Neural cell (in vitro differentiated cells): ENCODE measurements around the gene KCNQ1OT1. TPM values are rescaled to one million over a fixed set of nuclear protein-coding genes. Genes with fewer than 3 reads are reported as not detected.

Source experiments
- H2AFZ ChIP-seq: fragments of 200-600, 300-800 bp; sonication (generic), shearing (Covaris generic); 2 replicates; pipeline ENCODE4 v1.6.0; 2014; ENCODE audit warnings: low read depth, mild to moderate bottlenecking, antibody characterized with exemption, low read length, moderate library complexity
- H3F3A ChIP-seq: fragments of 200-600 bp; shearing (Covaris generic); 2 replicates; pipeline ENCODE4 v1.6.1; 2016; ENCODE audit warnings: mild to moderate bottlenecking, moderate library complexity, mixed read lengths, antibody characterized with exemption, low read length; ENCODE audit not compliant: insufficient read depth, poor library complexity, severe bottlenecking
- H3K27ac ChIP-seq: fragments of 200-600, 300-800 bp; sonication (generic), shearing (Covaris generic); 2 replicates; pipeline ENCODE4 v1.5.1; 2014; ENCODE audit warnings: mild to moderate bottlenecking, low read length, moderate library complexity
- H3K27me3 ChIP-seq: fragments of 300-800, 200-600 bp; sonication (generic), shearing (Covaris generic); 2 replicates; pipeline ENCODE4 v1.6.0; 2014; ENCODE audit warnings: mild to moderate bottlenecking, low read depth, low read length, moderate library complexity; ENCODE audit not compliant: insufficient read depth
- H3K36me3 ChIP-seq: fragments of 300-800, 200-600 bp; sonication (generic), shearing (Covaris generic); 2 replicates; pipeline ENCODE4 v1.5.1; 2014; ENCODE audit warnings: mild to moderate bottlenecking, antibody characterized with exemption, low read length, moderate library complexity; ENCODE audit not compliant: insufficient read depth
- H3K4me2 ChIP-seq: fragments of 300-800, 200-600 bp; sonication (generic), shearing (Covaris generic); 2 replicates; pipeline ENCODE4 v1.6.0; 2014; ENCODE audit warnings: mild to moderate bottlenecking, low read length
- H3K4me3 ChIP-seq: fragments of 300-800, 200-600 bp; sonication (generic), shearing (Covaris generic); 2 replicates; pipeline ENCODE4 v1.5.1; 2014; ENCODE audit warnings: mild to moderate bottlenecking, low read length, moderate library complexity
- H3K79me2 ChIP-seq: fragments of 200-600 bp; shearing (Covaris generic); replicated peaks from 2 replicates; pipeline ENCODE4 v1.6.0; 2014; ENCODE audit warnings: mild to moderate bottlenecking, low read length, moderate library complexity; ENCODE audit not compliant: insufficient read depth
- H3K9ac ChIP-seq: fragments of 300-800, 200-600 bp; sonication (generic), shearing (Covaris generic); 2 replicates; pipeline ENCODE4 v1.6.1; 2016; ENCODE audit warnings: mild to moderate bottlenecking, low read length, mixed read lengths
- H3K9me2 ChIP-seq: fragments of 200-600 bp; shearing (Covaris generic); 2 replicates; pipeline ENCODE4 v1.6.1; 2016; ENCODE audit warnings: mild to moderate bottlenecking, low read length, mixed read lengths; ENCODE audit not compliant: insufficient read depth
- H3K9me3 ChIP-seq: fragments of 200-600, 300-800 bp; sonication (generic), shearing (Covaris generic); 2 replicates; pipeline ENCODE4 v1.6.1; 2016; ENCODE audit warnings: mild to moderate bottlenecking, mixed run types, low read length, moderate library complexity, mixed read lengths
- H4K20me1 ChIP-seq: fragments of 200-600 bp; shearing (Covaris generic); 2 replicates; pipeline ENCODE4 v1.6.1; 2016; ENCODE audit warnings: mild to moderate bottlenecking, mixed run types; ENCODE audit not compliant: insufficient read depth
- CTCF ChIP-seq: fragments of 450-650 bp; IDR thresholded peaks from 2 replicates; pipeline ENCODE4 v1.5.1; 2014; ENCODE audit warnings: antibody characterized with exemption, mild to moderate bottlenecking, moderate library complexity; ENCODE audit not compliant: poor library complexity, severe bottlenecking
- EP300 ChIP-seq: fragments of 450-650 bp; conservative IDR thresholded peaks from 2 replicates; pipeline ENCODE4 v1.6.1; 2014; ENCODE audit warnings: antibody characterized with exemption, mild to moderate bottlenecking, moderate library complexity; ENCODE audit not compliant: poor library complexity, severe bottlenecking
- EZH2 ChIP-seq: fragments of 200-600, 300-800 bp; shearing (Covaris generic), sonication (generic); IDR thresholded peaks from 2 replicates; pipeline ENCODE4 v1.6.1; 2014; ENCODE audit warnings: antibody characterized with exemption, low read length, borderline replicate concordance, mild to moderate bottlenecking; ENCODE audit not compliant: insufficient read depth, poor library complexity, severe bottlenecking
- MXI1 ChIP-seq: fragments of 450-650 bp; conservative IDR thresholded peaks from 2 replicates; pipeline ENCODE4 v1.6.1; 2014; ENCODE audit warnings: antibody characterized with exemption, mild to moderate bottlenecking; ENCODE audit not compliant: poor library complexity, severe bottlenecking
- POLR2AphosphoS5 ChIP-seq: IDR thresholded peaks from 2 replicates; pipeline ENCODE4 v1.6.1; 2012
- RAD21 ChIP-seq: fragments of 450-650 bp; conservative IDR thresholded peaks from 2 replicates; pipeline ENCODE4 v1.6.1; 2014; ENCODE audit warnings: antibody characterized with exemption, mild to moderate bottlenecking, moderate library complexity
- SMC3 ChIP-seq: fragments of 450-650 bp; conservative IDR thresholded peaks from 2 replicates; pipeline ENCODE4 v1.6.1; 2014; ENCODE audit warnings: antibody characterized with exemption, mild to moderate bottlenecking, moderate library complexity; ENCODE audit not compliant: poor library complexity
- TAF1 ChIP-seq: IDR thresholded peaks from 2 replicates; pipeline ENCODE4 v1.6.1; 2012; ENCODE audit warnings: low read depth
- polyA plus RNA-seq: library from polyadenylated mRNA; depleted of rRNA; stranded (reverse); fragments of >200 nt; gene quantifications from 2 replicates; pipeline ENCODE4 v1.2.3, GENCODE V29; 2014
- TF ChIP-seq, protein P1 (sequence below): IDR thresholded peaks from 2 replicates; pipeline ENCODE4 v1.6.1; 2012; ENCODE audit warnings: borderline replicate concordance

The KCNQ1OT1 gene
- polyA plus RNA-seq, 1 donor from 2014 or later: 0.12 TPM

- Histone ChIP-seq H3K9me3 (no peaks in the 10 kb centered on the region), H3K4me2 (no peak overlapping the region), H3K4me3 (no peak overlapping the region), H3K27ac (no peak overlapping the region), H2AFZ (no peak overlapping the region), H3K9ac (no peak overlapping the region), H3K9me2 (no peaks in the 10 kb centered on the region), H3F3A (no peaks in the 10 kb centered on the region), H3K27me3 (no peaks in the 10 kb centered on the region), H3K36me3 (no peaks in the 10 kb centered on the region), H3K79me2 (no peaks in the 10 kb centered on the region), H4K20me1 (no peaks in the 10 kb centered on the region)
- no peak for TF ChIP-seq POLR2AphosphoS5
- no peak for TF ChIP-seq RAD21
- TF ChIP-seq CTCF: no peak
- no peak for TF ChIP-seq EZH2
- no peak for TF ChIP-seq TAF1
- no peak for TF ChIP-seq SMC3
- TF ChIP-seq, protein P1, sequence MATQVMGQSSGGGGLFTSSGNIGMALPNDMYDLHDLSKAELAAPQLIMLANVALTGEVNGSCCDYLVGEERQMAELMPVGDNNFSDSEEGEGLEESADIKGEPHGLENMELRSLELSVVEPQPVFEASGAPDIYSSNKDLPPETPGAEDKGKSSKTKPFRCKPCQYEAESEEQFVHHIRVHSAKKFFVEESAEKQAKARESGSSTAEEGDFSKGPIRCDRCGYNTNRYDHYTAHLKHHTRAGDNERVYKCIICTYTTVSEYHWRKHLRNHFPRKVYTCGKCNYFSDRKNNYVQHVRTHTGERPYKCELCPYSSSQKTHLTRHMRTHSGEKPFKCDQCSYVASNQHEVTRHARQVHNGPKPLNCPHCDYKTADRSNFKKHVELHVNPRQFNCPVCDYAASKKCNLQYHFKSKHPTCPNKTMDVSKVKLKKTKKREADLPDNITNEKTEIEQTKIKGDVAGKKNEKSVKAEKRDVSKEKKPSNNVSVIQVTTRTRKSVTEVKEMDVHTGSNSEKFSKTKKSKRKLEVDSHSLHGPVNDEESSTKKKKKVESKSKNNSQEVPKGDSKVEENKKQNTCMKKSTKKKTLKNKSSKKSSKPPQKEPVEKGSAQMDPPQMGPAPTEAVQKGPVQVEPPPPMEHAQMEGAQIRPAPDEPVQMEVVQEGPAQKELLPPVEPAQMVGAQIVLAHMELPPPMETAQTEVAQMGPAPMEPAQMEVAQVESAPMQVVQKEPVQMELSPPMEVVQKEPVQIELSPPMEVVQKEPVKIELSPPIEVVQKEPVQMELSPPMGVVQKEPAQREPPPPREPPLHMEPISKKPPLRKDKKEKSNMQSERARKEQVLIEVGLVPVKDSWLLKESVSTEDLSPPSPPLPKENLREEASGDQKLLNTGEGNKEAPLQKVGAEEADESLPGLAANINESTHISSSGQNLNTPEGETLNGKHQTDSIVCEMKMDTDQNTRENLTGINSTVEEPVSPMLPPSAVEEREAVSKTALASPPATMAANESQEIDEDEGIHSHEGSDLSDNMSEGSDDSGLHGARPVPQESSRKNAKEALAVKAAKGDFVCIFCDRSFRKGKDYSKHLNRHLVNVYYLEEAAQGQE: no peak
- TF ChIP-seq EP300: no peak
- no peak for TF ChIP-seq MXI1
Observed at GRCh38 chr11:2732261-2732939, 32.6 kb upstream of the KCNQ1OT1 start.

GRCh38 chr11:2731130-2732125 is 31.6 kb upstream of the KCNQ1OT1 start:
- TF ChIP-seq EZH2 (no peak), RAD21 (no peak), POLR2AphosphoS5 (no peak), TAF1 (no peak), SMC3 (no peak), EP300 (no peak), CTCF (no peak), MXI1 (no peak)
- TF ChIP-seq, protein P1: no peak
- Histone ChIP-seq H3K9ac (no peak overlapping the region), H3K27ac (no peak overlapping the region)

More at GRCh38 chr11:2731130-2732125, 31.6 kb upstream of the KCNQ1OT1 start:
- Histone ChIP-seq H3K79me2 (no peaks in the 10 kb centered on the region), H3K9me2 (no peaks in the 10 kb centered on the region), H2AFZ (no peak overlapping the region), H3K27me3 (no peaks in the 10 kb centered on the region), H3K4me3 (no peak overlapping the region), H3K9me3 (no peaks in the 10 kb centered on the region), H3F3A (no peaks in the 10 kb centered on the region), H3K4me2 (no peak overlapping the region), H4K20me1 (no peaks in the 10 kb centered on the region), H3K36me3 (no peaks in the 10 kb centered on the region)
